ENCODE measurements around the gene TP53RK.

TP53RK gene

GRCh38 chr20:46657618-46658017 lies 31.6 kb downstream of the TP53RK start (continued):
- TF ChIP-seq ZNF555 (tag by site-specific recombination; conservative IDR thresholded peaks at IDR 0.05) (no peak), ELK4 (IDR thresholded peaks at IDR 0.05; ENCODE audit: borderline replicate concordance, low read depth, low read length) (no peak), BCL11B (tag by site-specific recombination; IDR thresholded peaks at IDR 0.05; ENCODE audit: low read depth) (no peak), ZNF654 (tag by site-specific recombination; IDR thresholded peaks at IDR 0.05; ENCODE audit: low read depth) (no peak), ZNF114 (tag by site-specific recombination; IDR thresholded peaks at IDR 0.05) (no peak), ZNF10 (tag by site-specific recombination; IDR thresholded peaks at IDR 0.05) (no peak)

GRCh38 chr20:46657137-46657536 lies 32.1 kb downstream of the TP53RK start:
- ChIA-PET POLR2A (no interaction called here), CTCF (interaction anchor here (0.6 kb wide), 2 partner anchors 10 to 31 kb away, joined by 3 to 5 read pairs; no protein-coding TSS in a partner anchor)
- TF ChIP-seq PRDM4 (tag by site-specific recombination; IDR thresholded peaks at IDR 0.05) (no peak), ZNF184 (tag by site-specific recombination; IDR thresholded peaks at IDR 0.05) (no peak), ZNF398 (tag by site-specific recombination; IDR thresholded peaks at IDR 0.05) (no peak), HOXC10 (CRISPR knock-in tag; IDR thresholded peaks at IDR 0.05) (no peak), ZNF629 (tag by site-specific recombination; IDR thresholded peaks at IDR 0.05) (no peak), ZNF555 (tag by site-specific recombination; conservative IDR thresholded peaks at IDR 0.05) (no peak), ZNF610 (tag by site-specific recombination; IDR thresholded peaks at IDR 0.05; ENCODE audit: borderline replicate concordance) (no peak), KLF8 (tag by site-specific recombination; IDR thresholded peaks at IDR 0.05) (no peak), ZBTB49 (tag by site-specific recombination; IDR thresholded peaks at IDR 0.05; ENCODE audit: low read depth) (no peak)

GRCh38 chr20:46652699-46653098 lies 36.5 kb downstream of the TP53RK start:
- H3K4me1 ChIP-seq (ENCODE audit: control insufficient read depth, insufficient read depth, low read length), result no peaks in the 10 kb centered on the region
- POLR2A ChIA-PET, result no interaction called here
- TF ChIP-seq ZNF76 (tag by site-specific recombination; IDR thresholded peaks at IDR 0.05; ENCODE audit: borderline replicate concordance, low read depth) (no peak), ZNF639 (tag by site-specific recombination; IDR thresholded peaks at IDR 0.05) (no peak), ZNF2 (tag by site-specific recombination; IDR thresholded peaks at IDR 0.05) (no peak), ZNF132 (tag by site-specific recombination; IDR thresholded peaks at IDR 0.05; ENCODE audit: borderline replicate concordance) (no peak), ZNF768 (tag by site-specific recombination; IDR thresholded peaks at IDR 0.05) (no peak), ZNF747 (tag by site-specific recombination; IDR thresholded peaks at IDR 0.05) (no peak), ZNF677 (tag by site-specific recombination; IDR thresholded peaks at IDR 0.05) (no peak), ZNF19 (tag by site-specific recombination; IDR thresholded peaks at IDR 0.05; ENCODE audit: low read depth) (no peak), ZNF626 (tag by site-specific recombination; IDR thresholded peaks at IDR 0.05) (no peak), SCRT2 (tag by site-specific recombination; IDR thresholded peaks at IDR 0.05) (no peak)

More at GRCh38 chr20:46657137-46657536, 32.1 kb downstream of the TP53RK start:
- no peaks in the 10 kb centered on the region for H3K4me1 ChIP-seq (ENCODE audit: control insufficient read depth, insufficient read depth, low read length)
- H3K27ac ChIP-seq (ENCODE audit: extremely low read depth, low read depth, low read length), result no peak overlapping the region
- no peaks in the 10 kb centered on the region for H3K9me3 ChIP-seq (ENCODE audit: control insufficient read depth, insufficient read depth, low read depth, low read length)
- no peak overlapping the region for H3K4me3 ChIP-seq (ENCODE audit: low read depth, low read length)
- H3K36me3 ChIP-seq (ENCODE audit: control insufficient read depth in 2 of 2, insufficient read depth in 1 of 2, low read length in 2 of 2), result no peaks in the 10 kb centered on the region

More at GRCh38 chr20:46652699-46653098, 36.5 kb downstream of the TP53RK start:
- Histone ChIP-seq H3K27ac (ENCODE audit: extremely low read depth, low read depth, low read length) (no peak overlapping the region), H3K9me3 (ENCODE audit: control insufficient read depth, insufficient read depth, low read depth, low read length) (no peaks in the 10 kb centered on the region), H3K4me3 (ENCODE audit: low read depth, low read length) (no peak overlapping the region), H3K36me3 (ENCODE audit: control insufficient read depth in 2 of 2, insufficient read depth in 1 of 2, low read length in 2 of 2) (no peaks in the 10 kb centered on the region)
- CTCF ChIA-PET, result no interaction called here
